ENCODE measurements around the gene NAXD. TPM values are rescaled to one million over a fixed set of nuclear protein-coding genes. Genes with fewer than 3 reads are reported as not detected.
"Not testable (repeated sequence)": the region's sequence is repeated elsewhere in the genome, so short reads cannot be mapped to it uniquely, and the experiment has no call there.

Gene NAXD
- total RNA-seq, 3 donors from 2014 or later: 23.4 to 34.8 (median 32.1) TPM

GRCh38 chr13:110666255-110666533 is 50.8 kb downstream of the NAXD start:
- no peaks in the 10 kb centered on the region for H3K36me3 ChIP-seq
- no peak overlapping the region for H3K27ac ChIP-seq
- no peaks in the 10 kb centered on the region for H3K9me3 ChIP-seq
- TF ChIP-seq POLR2AphosphoS5 (IDR thresholded peaks at IDR 0.05) (no peak), POLR2A (IDR thresholded peaks at IDR 0.05) (no peak), CTCF (IDR thresholded peaks at IDR 0.05) (no peak)
- no peaks in the 10 kb centered on the region for H3K27me3 ChIP-seq
- H3K4me1 ChIP-seq: no peaks in the 10 kb centered on the region
- intact Hi-C loops (cut with DNase I; ENCODE audit: low total_unique reads): no loop called here
- H3K4me3 ChIP-seq: no peak overlapping the region
- no peak for DNase-seq (ENCODE audit: low spot score in 2 of 2)

- H3K4me3 ChIP-seq: no peak overlapping the region
- H3K4me1 ChIP-seq: no peaks in the 10 kb centered on the region
- TF ChIP-seq CTCF (IDR thresholded peaks at IDR 0.05) (no peak), POLR2A (IDR thresholded peaks at IDR 0.05) (no peak), POLR2AphosphoS5 (IDR thresholded peaks at IDR 0.05) (no peak)
- H3K27me3 ChIP-seq: no peaks in the 10 kb centered on the region
- no peaks in the 10 kb centered on the region for H3K36me3 ChIP-seq
- DNase-seq (ENCODE audit: low spot score in 2 of 2): no peak
- H3K27ac ChIP-seq: no peak overlapping the region
- intact Hi-C loops (cut with DNase I; ENCODE audit: low total_unique reads): no loop called here
- H3K9me3 ChIP-seq: no peaks in the 10 kb centered on the region
These were observed 53.7 kb downstream of the NAXD start for GRCh38 chr13:110669036-110669435.

DNA sequence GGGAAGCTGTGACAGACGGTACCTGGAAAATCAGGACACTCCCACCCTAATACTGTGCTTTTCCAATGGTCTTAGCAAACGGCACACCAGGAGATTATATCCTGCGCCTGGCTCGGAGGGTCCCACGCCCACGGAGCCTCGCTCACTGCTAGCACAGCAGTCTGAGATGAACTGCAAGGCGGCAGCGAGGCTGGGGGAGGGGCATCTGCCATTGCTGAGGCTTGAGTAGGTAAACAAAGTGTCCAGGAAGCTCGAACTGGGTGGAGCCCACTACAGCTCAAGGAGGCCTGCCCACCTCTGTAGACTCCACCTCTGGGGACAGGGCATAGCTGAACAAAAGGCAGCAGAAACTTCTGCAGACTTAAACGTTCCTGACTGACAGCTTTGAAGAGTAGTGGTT is 54.5 kb downstream of the NAXD start:
- H3K27me3 ChIP-seq; H3K36me3 ChIP-seq; DNase-seq (ENCODE audit: low spot score in 2 of 2); intact Hi-C loops (cut with DNase I; ENCODE audit: low total_unique reads); H3K27ac ChIP-seq; H3K9me3 ChIP-seq; H3K4me1 ChIP-seq; H3K4me3 ChIP-seq: not testable (repeated sequence)

DNA sequence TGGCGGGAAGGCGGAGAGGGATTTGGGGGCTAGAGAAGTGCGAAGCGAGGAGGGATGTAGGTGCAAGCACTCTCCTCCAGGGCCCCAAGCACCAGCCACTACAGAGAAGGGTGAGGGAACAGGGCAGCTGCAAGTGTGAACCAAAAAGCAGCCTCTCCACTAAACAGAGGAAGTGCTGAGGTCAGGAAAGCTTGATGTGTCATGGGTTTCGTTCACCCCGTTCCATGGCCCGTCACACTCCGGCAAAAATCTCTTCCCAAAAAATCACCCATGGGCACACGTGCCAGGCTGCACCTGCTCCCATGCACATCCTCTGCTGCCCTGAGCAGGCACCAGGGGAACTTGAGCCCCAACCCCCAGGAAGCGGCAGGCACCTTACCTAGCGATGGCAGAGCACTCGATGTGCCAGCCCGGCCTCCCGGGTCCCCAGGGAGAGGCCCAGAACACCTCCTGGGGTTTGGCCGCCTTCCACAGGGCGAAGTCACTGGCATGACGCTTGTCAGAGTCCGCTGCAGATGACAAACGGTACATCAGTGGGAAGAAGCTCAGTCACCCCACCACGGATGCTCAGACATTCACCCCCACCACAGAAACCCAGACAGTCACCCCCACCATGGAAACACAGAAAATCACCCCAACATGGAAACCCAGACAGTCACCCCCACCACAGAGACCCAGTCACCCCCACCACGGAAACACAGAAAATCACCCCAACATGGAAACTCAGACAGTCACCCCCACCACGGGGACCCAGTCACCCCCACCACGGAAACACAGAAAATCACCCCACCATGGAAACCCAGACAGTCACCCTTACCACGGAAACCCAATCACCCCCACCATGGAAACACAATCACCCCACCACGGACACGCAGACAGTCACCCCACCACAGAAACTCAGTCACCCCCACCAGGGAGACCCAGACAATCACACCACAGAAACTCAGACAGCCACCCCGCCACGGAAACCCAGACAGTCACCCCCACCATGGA is 61.5 kb downstream of the NAXD start:
- TF ChIP-seq POLR2A (IDR thresholded peaks at IDR 0.05): no peak
- TF ChIP-seq CTCF (IDR thresholded peaks at IDR 0.05): no peak
- TF ChIP-seq POLR2AphosphoS5 (IDR thresholded peaks at IDR 0.05): no peak
- H3K27me3 ChIP-seq: no peaks in the 10 kb centered on the region
- no peak overlapping the region for H3K4me3 ChIP-seq
- intact Hi-C loops (cut with DNase I; ENCODE audit: low total_unique reads): no loop called here
- H3K4me1 ChIP-seq: no peaks in the 10 kb centered on the region
- no peaks in the 10 kb centered on the region for H3K36me3 ChIP-seq
- DNase-seq (ENCODE audit: low spot score in 2 of 2): no peak
- no peak overlapping the region for H3K27ac ChIP-seq
- no peaks in the 10 kb centered on the region for H3K9me3 ChIP-seq

DNA sequence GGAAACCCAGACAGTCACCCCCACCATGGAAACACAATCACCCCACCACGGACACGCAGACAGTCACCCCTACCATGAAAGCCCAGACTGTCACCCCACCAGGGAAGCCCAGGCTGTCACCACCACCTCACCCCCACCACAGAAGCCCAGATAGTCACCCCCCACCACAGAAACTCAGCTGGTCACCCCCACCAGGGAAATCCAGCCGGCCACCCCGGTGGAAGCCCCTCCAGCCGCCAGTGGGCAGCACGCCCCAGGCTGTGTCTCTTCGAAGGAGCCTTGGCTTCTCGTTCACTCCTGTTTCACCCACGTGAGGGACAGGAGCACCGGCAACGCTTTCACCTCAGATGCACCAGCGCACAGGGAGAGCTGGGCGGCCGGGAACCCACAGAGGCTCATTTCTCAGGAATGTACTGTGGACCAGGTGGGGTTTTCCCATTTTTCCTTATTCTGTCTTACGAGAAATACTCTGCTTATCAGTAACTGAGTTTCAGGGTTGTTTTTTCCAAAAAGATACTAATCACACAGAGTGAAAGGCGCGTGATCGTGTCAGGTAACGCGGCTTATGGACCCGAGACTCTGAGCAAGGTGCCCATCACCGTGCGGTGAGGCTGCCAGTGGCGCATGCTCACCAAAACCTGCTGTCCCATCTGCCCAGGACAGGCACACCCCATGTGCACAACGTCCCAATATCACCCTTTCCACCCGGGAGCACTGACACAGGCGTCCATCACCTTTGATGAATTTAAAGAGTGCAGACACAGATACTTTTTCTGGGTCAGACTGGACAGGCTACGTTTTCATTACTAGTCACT is 62.6 kb downstream of the NAXD start:
- Histone ChIP-seq H3K4me1 (no peaks in the 10 kb centered on the region), H3K27me3 (no peaks in the 10 kb centered on the region), H3K9me3 (no peaks in the 10 kb centered on the region), H3K36me3 (no peaks in the 10 kb centered on the region), H3K4me3 (no peak overlapping the region), H3K27ac (no peak overlapping the region)
- intact Hi-C loops (cut with DNase I; ENCODE audit: low total_unique reads): no loop called here
- no peak for TF ChIP-seq POLR2A (IDR thresholded peaks at IDR 0.05)
- TF ChIP-seq CTCF (IDR thresholded peaks at IDR 0.05): no peak
- TF ChIP-seq POLR2AphosphoS5 (IDR thresholded peaks at IDR 0.05): no peak
- no peak for DNase-seq (ENCODE audit: low spot score in 2 of 2)
